ENCODE data around the gene KLHL3. TPM values are rescaled to one million over a fixed set of nuclear protein-coding genes. Genes with fewer than 3 reads are reported as not detected.

Gene KLHL3
- polyA plus RNA-seq, 1 of the 3 experiments (the other 2 are of a cell fraction), result 3.8 TPM

DNA sequence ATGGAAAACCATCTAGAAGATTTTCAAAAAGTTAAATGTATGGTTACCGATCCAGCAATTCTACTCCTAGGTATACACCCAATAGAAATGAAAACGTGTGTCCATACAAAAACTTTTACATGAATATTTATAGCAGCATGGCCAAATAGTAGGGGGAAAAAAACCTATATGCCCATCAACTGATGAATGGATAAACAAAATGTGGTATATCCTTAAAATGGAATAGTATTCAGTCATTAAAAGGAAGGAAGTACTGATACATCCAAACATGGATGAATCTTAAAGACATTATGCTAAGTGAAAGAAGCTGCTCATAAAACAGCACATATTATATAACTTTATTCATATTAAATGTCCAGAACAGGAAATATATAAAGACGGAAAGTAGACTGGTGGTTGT, 143.6 kb downstream of the KLHL3 start:
- Histone ChIP-seq H3F3A (replicated peaks; ENCODE audit: insufficient read depth) (no peaks in the 10 kb centered on the region), H2AFZ (ENCODE audit: low read depth) (no peak overlapping the region), H3K9me3 (no peaks in the 10 kb centered on the region), H3K9ac (no peak overlapping the region), H3K27me3 (ENCODE audit: insufficient read depth) (no peaks in the 10 kb centered on the region), H3K36me3 (replicated peaks in 1 of 2; ENCODE audit: control insufficient read depth in 1 of 2, insufficient read depth in 2 of 2, low read length in 1 of 2) (no peaks in the 10 kb centered on the region), H3K4me2 (no peak overlapping the region), H3K27ac (ENCODE audit: low read depth in 2 of 2, low read length in 1 of 2) (no peak overlapping the region), H3K9me2 (no peaks in the 10 kb centered on the region), H4K20me1 (ENCODE audit: insufficient read depth) (no peaks in the 10 kb centered on the region), H3K79me2 (ENCODE audit: insufficient read depth) (no peaks in the 10 kb centered on the region), H3K4me1 (ENCODE audit: control insufficient read depth in 1 of 2, insufficient read depth in 2 of 2, low read depth in 1 of 2, low read length in 1 of 2) (peaks cover 0 to 12% of the 10 kb centered on the region in 2 experiments; a peak in 2 of 4 replicates), H3K4me3 (ENCODE audit: low read depth in 2 of 2, low read length in 1 of 2) (no peak overlapping the region)
- POLR2A ChIA-PET, result no interaction called here
- WGBS (ENCODE audit: low lambda C conversion rate), result 62% methylated on average over 3 of the region's 3 CpGs
- CTCF ChIA-PET, result interaction anchor here (0.6 to 1.4 kb wide), 2 partner anchors 37 to 210 kb away, joined by 3 read pairs; no protein-coding TSS in a partner anchor
- TF ChIP-seq FOXM1 (IDR thresholded peaks at IDR 0.05; ENCODE audit: low read depth), result no peak
- no peak for TF ChIP-seq MEF2A (IDR thresholded peaks at IDR 0.05; ENCODE audit: borderline replicate concordance, low read depth)
- TF ChIP-seq POLR2AphosphoS5 (IDR thresholded peaks at IDR 0.05; ENCODE audit: low read depth, low read length), result no peak
- TF ChIP-seq, protein P1, sequence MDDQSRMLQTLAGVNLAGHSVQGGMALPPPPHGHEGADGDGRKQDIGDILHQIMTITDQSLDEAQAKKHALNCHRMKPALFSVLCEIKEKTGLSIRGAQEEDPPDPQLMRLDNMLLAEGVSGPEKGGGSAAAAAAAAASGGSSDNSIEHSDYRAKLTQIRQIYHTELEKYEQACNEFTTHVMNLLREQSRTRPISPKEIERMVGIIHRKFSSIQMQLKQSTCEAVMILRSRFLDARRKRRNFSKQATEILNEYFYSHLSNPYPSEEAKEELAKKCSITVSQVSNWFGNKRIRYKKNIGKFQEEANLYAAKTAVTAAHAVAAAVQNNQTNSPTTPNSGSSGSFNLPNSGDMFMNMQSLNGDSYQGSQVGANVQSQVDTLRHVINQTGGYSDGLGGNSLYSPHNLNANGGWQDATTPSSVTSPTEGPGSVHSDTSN (IDR thresholded peaks at IDR 0.05), result no peak
- no peak for TF ChIP-seq NFIC (IDR thresholded peaks at IDR 0.05; ENCODE audit: borderline replicate concordance)
- no peak for TF ChIP-seq EZH2phosphoT487 (IDR thresholded peaks at IDR 0.05; ENCODE audit: borderline replicate concordance, low read depth)
- TF ChIP-seq TCF12 (IDR thresholded peaks at IDR 0.05), result no peak
- no peak for DNase-seq

DNA sequence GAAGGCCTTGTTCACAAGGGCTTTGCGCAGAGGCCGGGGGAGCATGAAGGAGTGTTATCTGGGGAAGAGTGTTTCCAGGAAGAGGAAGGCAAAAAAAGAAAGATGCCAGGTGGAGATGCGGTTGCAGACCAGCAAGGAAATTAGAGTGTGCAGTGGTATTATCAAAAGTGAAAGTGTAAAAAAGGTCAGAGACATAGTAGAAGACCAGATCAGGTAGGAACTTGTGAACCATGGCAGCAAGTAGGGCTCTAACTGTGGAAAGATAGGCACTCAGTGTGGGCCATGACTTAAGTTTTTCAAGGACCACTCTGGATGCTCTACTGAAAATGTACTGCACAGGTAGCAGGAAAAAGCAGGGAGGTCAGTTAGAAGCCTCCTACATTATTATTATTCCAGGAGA, 146.7 kb downstream of the KLHL3 start:
- Histone ChIP-seq H3K9ac (no peak overlapping the region), H3K27me3 (ENCODE audit: insufficient read depth) (no peaks in the 10 kb centered on the region; the same call in 1 of the 2 replicates), H3K36me3 (replicated peaks in 1 of 2; ENCODE audit: control insufficient read depth in 1 of 2, insufficient read depth in 2 of 2, low read length in 1 of 2) (no peaks in the 10 kb centered on the region), H3K4me1 (ENCODE audit: control insufficient read depth in 1 of 2, insufficient read depth in 2 of 2, low read depth in 1 of 2, low read length in 1 of 2) (no peaks in the 10 kb centered on the region), H3K4me2 (no peak overlapping the region), H2AFZ (ENCODE audit: low read depth) (no peak overlapping the region), H3K27ac (ENCODE audit: low read depth in 2 of 2, low read length in 1 of 2) (no peak overlapping the region), H3K4me3 (ENCODE audit: low read depth in 2 of 2, low read length in 1 of 2) (no peak overlapping the region), H3K79me2 (ENCODE audit: insufficient read depth) (no peaks in the 10 kb centered on the region), H3K9me3 (no peaks in the 10 kb centered on the region), H4K20me1 (ENCODE audit: insufficient read depth) (no peaks in the 10 kb centered on the region), H3K9me2 (no peaks in the 10 kb centered on the region), H3F3A (replicated peaks; ENCODE audit: insufficient read depth) (no peaks in the 10 kb centered on the region)
- no peak for TF ChIP-seq RFX5 (IDR thresholded peaks at IDR 0.05; ENCODE audit: low read length)
- no peak for TF ChIP-seq USF2 (IDR thresholded peaks at IDR 0.05; ENCODE audit: borderline replicate concordance, low read depth, low read length)
- TF ChIP-seq TCF12 (IDR thresholded peaks at IDR 0.05), result no peak
- TF ChIP-seq MEF2A (IDR thresholded peaks at IDR 0.05; ENCODE audit: borderline replicate concordance, low read depth), result no peak
- no peak for TF ChIP-seq CTCF (IDR thresholded peaks at IDR 0.05)
- TF ChIP-seq, protein P2, sequence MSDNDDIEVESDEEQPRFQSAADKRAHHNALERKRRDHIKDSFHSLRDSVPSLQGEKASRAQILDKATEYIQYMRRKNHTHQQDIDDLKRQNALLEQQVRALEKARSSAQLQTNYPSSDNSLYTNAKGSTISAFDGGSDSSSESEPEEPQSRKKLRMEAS (IDR thresholded peaks at IDR 0.05; ENCODE audit: low read depth), result no peak
- TF ChIP-seq RXRA (IDR thresholded peaks at IDR 0.05; ENCODE audit: borderline replicate concordance, low read depth), result no peak
- no peak for TF ChIP-seq YY1 (IDR thresholded peaks at IDR 0.05; ENCODE audit: low read depth)
- CTCF ChIA-PET, result interaction anchor here (1.7 kb wide), 1 partner anchor 10 kb away, joined by 6 read pairs; no protein-coding TSS in a partner anchor
- 58% methylated on average over 3 of the region's 3 CpGs for WGBS (ENCODE audit: low lambda C conversion rate)
- no peak for DNase-seq
- POLR2A ChIA-PET, result no interaction called here
